Panc1 (cell line): ENCODE results near the gene KCNN2. TPM values are rescaled to one million over a fixed set of nuclear protein-coding genes. Genes with fewer than 3 reads are reported as not detected.

ENCODE experiments used
- ATAC-seq: fragments of 200-7000 bp; cut with Tn5 transposase; 2 replicates; pipeline ENCODE4 v1.9.1; 2020; ENCODE audit warnings: mild to moderate bottlenecking, moderate library complexity
- BruUV-seq: library from RNA; stranded (reverse); fragments of 400-500 nt; replicated peaks from 2 replicates; lab custom pipeline; 2021; lab: Mats Ljungman, UMichigan
- CTCF ChIA-PET: fragments of 300-600 bp; sonication (Branson Sonifier 250); formaldehyde crosslinking; loops from one replicate; lab custom pipeline; 2022; ENCODE audit warnings: antibody characterized with exemption; lab: Charles Lee
- POLR2A ChIA-PET: fragments of 300-600 bp; sonication (Branson Sonifier 250); formaldehyde crosslinking; loops from one replicate; lab custom pipeline; 2022; ENCODE audit warnings: antibody characterized with exemption; lab: Charles Lee
- DNase-seq: peaks from one replicate; pipeline ENCODE4 v3.0.0-alpha.2; 2010; ENCODE audit warnings: low read depth, low spot score
- H3K27ac ChIP-seq: 2 replicates; pipeline ENCODE4 v1.5.1; 2011; ENCODE audit warnings: mild to moderate bottlenecking, low read length, inconsistent platforms
- H3K27me3 ChIP-seq: fragments of 200-500 bp; sonication (Bioruptor generic); 2 replicates; pipeline ENCODE4 v1.6.0; 2014; ENCODE audit warnings: low read length, inconsistent platforms; ENCODE audit not compliant: control insufficient read depth, insufficient read depth
- H3K36me3 ChIP-seq: fragments of 200-500 bp; sonication (Bioruptor generic); 2 replicates; pipeline ENCODE4 v1.5.1; 2014; ENCODE audit warnings: inconsistent platforms, mild to moderate bottlenecking, low read length, moderate library complexity; ENCODE audit not compliant: control insufficient read depth, insufficient read depth
- H3K4me1 ChIP-seq: 2 replicates; pipeline ENCODE4 v1.5.1; 2011; ENCODE audit warnings: inconsistent platforms, mild to moderate bottlenecking, low read length, moderate library complexity; ENCODE audit not compliant: control insufficient read depth, insufficient read depth
- H3K4me3 ChIP-seq, 2 experiments: 2 replicates each; pipeline ENCODE4 v1.5.1; 2011 to 2012; ENCODE audit warnings: low read depth in 2 of 2, low read length in 2 of 2, mild to moderate bottlenecking in 2 of 2, inconsistent platforms in 1 of 2, moderate library complexity in 1 of 2
- H3K9me3 ChIP-seq: fragments of 200-500 bp; sonication (Bioruptor generic); 2 replicates; pipeline ENCODE4 v1.5.1; 2014; ENCODE audit warnings: low read depth, mild to moderate bottlenecking, inconsistent platforms, low read length, moderate library complexity; ENCODE audit not compliant: control insufficient read depth, insufficient read depth
- POLR2AphosphoS5 ChIP-seq: IDR thresholded peaks from 2 replicates; pipeline ENCODE4 v1.6.1; 2012; ENCODE audit warnings: mild to moderate bottlenecking, low read depth, low read length, moderate library complexity
- REST ChIP-seq, 2 experiments: IDR thresholded peaks; 2 replicates each; pipeline ENCODE4 v1.6.1; 2011 to 2012; ENCODE audit warnings: low read depth in 2 of 2, control low read depth in 1 of 2, low read length in 1 of 2, mild to moderate bottlenecking in 1 of 2, moderate library complexity in 1 of 2; ENCODE audit not compliant: insufficient read depth in 1 of 2
- SIN3A ChIP-seq: IDR thresholded peaks from 2 replicates; pipeline ENCODE4 v1.6.1; 2012; ENCODE audit warnings: low read depth, mild to moderate bottlenecking, low read length, moderate library complexity, borderline replicate concordance; ENCODE audit not compliant: insufficient read depth
- TCF7L2 ChIP-seq: IDR thresholded peaks from 2 replicates; pipeline ENCODE4 v1.6.1; 2011; ENCODE audit warnings: mild to moderate bottlenecking, low read depth, low read length, inconsistent platforms
- in situ Hi-C: cut with HindIII; loops from 2 replicates; pipeline ENCODE4 v1.10.0; 2016; ENCODE audit warnings: low sequenced_read_pairs, low pct_unique_long_range_greater_than_20kb
- intact Hi-C: fragments of 100-400 bp; cut with micrococcal nuclease; formaldehyde crosslinking; loops from one replicate; pipeline ENCODE4 v1.10.0; 2022; ENCODE audit not compliant: unreplicated experiment
- total RNA-seq: library from RNA; stranded (reverse); gene quantifications from one replicate; pipeline ENCODE4 v1.2.1, GENCODE V29; 2021; ENCODE audit not compliant: unreplicated experiment
- TF ChIP-seq, protein P1 (sequence below): fragments of 450-650 bp; IDR thresholded peaks from 2 replicates; pipeline ENCODE4 v1.5.1; 2017; ENCODE audit warnings: mild to moderate bottlenecking

KCNN2 gene
- total RNA-seq, 1 experiment from 2014 or later = not detected

GRCh38 chr5:114467729-114468128 is 105.9 kb downstream of the KCNN2 start:
- no peak overlapping the region for H3K4me3 ChIP-seq

GRCh38 chr5:114469372-114469771 is 107.5 kb downstream of the KCNN2 start:
- ATAC-seq (no peak), DNase-seq (no peak)
- ChIA-PET CTCF (no interaction called here), POLR2A (no interaction called here)
- Histone ChIP-seq H3K36me3 (no peaks in the 10 kb centered on the region), H3K4me3 (no peak overlapping the region), H3K27ac (no peak overlapping the region), H3K9me3 (no peaks in the 10 kb centered on the region), H3K4me1 (no peaks in the 10 kb centered on the region), H3K27me3 (no peaks in the 10 kb centered on the region)
- TF ChIP-seq TCF7L2 (no peak), SIN3A (no peak), REST (IDR thresholded peaks at IDR 0.05; ENCODE audit: insufficient read depth in 1 of 2, low read depth in 2 of 2, low read length in 1 of 2) (no peak), POLR2AphosphoS5 (no peak)
- TF ChIP-seq, protein P1, sequence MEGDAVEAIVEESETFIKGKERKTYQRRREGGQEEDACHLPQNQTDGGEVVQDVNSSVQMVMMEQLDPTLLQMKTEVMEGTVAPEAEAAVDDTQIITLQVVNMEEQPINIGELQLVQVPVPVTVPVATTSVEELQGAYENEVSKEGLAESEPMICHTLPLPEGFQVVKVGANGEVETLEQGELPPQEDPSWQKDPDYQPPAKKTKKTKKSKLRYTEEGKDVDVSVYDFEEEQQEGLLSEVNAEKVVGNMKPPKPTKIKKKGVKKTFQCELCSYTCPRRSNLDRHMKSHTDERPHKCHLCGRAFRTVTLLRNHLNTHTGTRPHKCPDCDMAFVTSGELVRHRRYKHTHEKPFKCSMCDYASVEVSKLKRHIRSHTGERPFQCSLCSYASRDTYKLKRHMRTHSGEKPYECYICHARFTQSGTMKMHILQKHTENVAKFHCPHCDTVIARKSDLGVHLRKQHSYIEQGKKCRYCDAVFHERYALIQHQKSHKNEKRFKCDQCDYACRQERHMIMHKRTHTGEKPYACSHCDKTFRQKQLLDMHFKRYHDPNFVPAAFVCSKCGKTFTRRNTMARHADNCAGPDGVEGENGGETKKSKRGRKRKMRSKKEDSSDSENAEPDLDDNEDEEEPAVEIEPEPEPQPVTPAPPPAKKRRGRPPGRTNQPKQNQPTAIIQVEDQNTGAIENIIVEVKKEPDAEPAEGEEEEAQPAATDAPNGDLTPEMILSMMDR = no peak
- intact Hi-C loops = no loop called here
- BruUV-seq = no TSS peak
- in situ Hi-C loops = no loop called here

More at GRCh38 chr5:114467729-114468128, 105.9 kb downstream of the KCNN2 start:
- H3K9me3 ChIP-seq = no peaks in the 10 kb centered on the region
- no peaks in the 10 kb centered on the region for H3K27me3 ChIP-seq
- TF ChIP-seq, protein P1 = no peak
- TF ChIP-seq SIN3A (no peak), TCF7L2 (no peak), POLR2AphosphoS5 (no peak), REST (IDR thresholded peaks at IDR 0.05; ENCODE audit: insufficient read depth in 1 of 2, low read depth in 2 of 2, low read length in 1 of 2) (no peak)
- ChIA-PET POLR2A (no interaction called here), CTCF (no interaction called here)
- no TSS peak for BruUV-seq
- H3K27ac ChIP-seq = no peak overlapping the region
- no peaks in the 10 kb centered on the region for H3K36me3 ChIP-seq
- intact Hi-C loops (no loop called here), in situ Hi-C loops (no loop called here)
- ATAC-seq = no peak
- DNase-seq = no peak
- no peaks in the 10 kb centered on the region for H3K4me1 ChIP-seq
